Liver (tissue), 9 donors: ENCODE results near the gene IRF4. TPM values are rescaled to one million over a fixed set of nuclear protein-coding genes. Genes with fewer than 3 reads are reported as not detected.

Experiments
- DNase-seq: peaks from one replicate; pipeline ENCODE4 v3.0.0-alpha.2; 2017; ENCODE audit warnings: low spot score
- H3K27ac ChIP-seq, 2 donors: one replicate each; pipeline ENCODE4 v1.7.0; 2013; ENCODE audit warnings: inconsistent platforms in 2 of 2, low read length in 2 of 2, control low read depth in 1 of 2, low read depth in 1 of 2, mild to moderate bottlenecking in 1 of 2
- H3K27me3 ChIP-seq, 4 donors: one replicate each; pipeline versions ENCODE4 v1.6.1 to v1.7.0; 2013; ENCODE audit warnings: low read length in 3 of 4, inconsistent platforms in 1 of 4, mild to moderate bottlenecking in 1 of 4, moderate library complexity in 1 of 4; ENCODE audit not compliant: control insufficient read depth in 4 of 4, insufficient read depth in 4 of 4
- H3K36me3 ChIP-seq, 4 donors: one replicate each; pipeline versions ENCODE4 v1.6.1 to v1.7.0; 2013; ENCODE audit warnings: low read length in 3 of 4, mild to moderate bottlenecking in 3 of 4, low read depth in 1 of 4, moderate library complexity in 1 of 4; ENCODE audit not compliant: control insufficient read depth in 4 of 4, insufficient read depth in 3 of 4
- H3K4me1 ChIP-seq, 4 donors: one replicate each; pipeline versions ENCODE4 v1.6.1 to v1.7.0; 2013; ENCODE audit warnings: low read length in 3 of 4, mild to moderate bottlenecking in 3 of 4, moderate library complexity in 1 of 4; ENCODE audit not compliant: control insufficient read depth in 4 of 4, insufficient read depth in 4 of 4
- H3K4me3 ChIP-seq, 3 donors: one replicate each; pipeline versions ENCODE4 v1.6.1 to v1.7.0; 2013; ENCODE audit warnings: low read length in 3 of 3, control low read depth in 1 of 3, low read depth in 1 of 3, mild to moderate bottlenecking in 1 of 3
- H3K9ac ChIP-seq, 2 donors: one replicate each; pipeline ENCODE4 v1.7.0; 2013; ENCODE audit warnings: low read length in 2 of 2, mild to moderate bottlenecking in 2 of 2, moderate library complexity in 2 of 2, control low read depth in 1 of 2, low read depth in 1 of 2
- H3K9me3 ChIP-seq, 4 donors: one replicate each; pipeline versions ENCODE4 v1.6.1 to v1.7.0; 2013; ENCODE audit warnings: low read length in 3 of 4; ENCODE audit not compliant: control insufficient read depth in 4 of 4
- CTCF ChIP-seq: fragments of 150-350 bp; IDR thresholded peaks from 2 replicates; pipeline ENCODE4 v1.5.1; 2017; ENCODE audit warnings: improper control_type of control experiment, low read depth, low read length; ENCODE audit not compliant: missing input control
- EGR1 ChIP-seq, 2 donors: IDR thresholded peaks; 2 replicates each; pipeline ENCODE4 v1.6.1; 2016 to 2018; ENCODE audit warnings: antibody characterized with exemption in 2 of 2, low read depth in 2 of 2
- FOXA1 ChIP-seq: IDR thresholded peaks from 2 replicates; pipeline ENCODE4 v1.6.1; 2016; ENCODE audit warnings: antibody characterized with exemption
- FOXA2 ChIP-seq: IDR thresholded peaks from 2 replicates; pipeline ENCODE4 v1.6.1; 2016; ENCODE audit warnings: antibody characterized with exemption
- GABPA ChIP-seq, 2 donors: IDR thresholded peaks in 1 of 2; conservative IDR thresholded peaks in 1 of 2; 2 replicates each; pipeline ENCODE4 v1.6.1; 2016; ENCODE audit warnings: antibody characterized with exemption in 2 of 2, mild to moderate bottlenecking in 1 of 2, moderate library complexity in 1 of 2
- HNF4A ChIP-seq, 2 donors: conservative IDR thresholded peaks; 2 replicates each; pipeline ENCODE4 v1.6.1; 2016; ENCODE audit warnings: antibody characterized with exemption in 2 of 2, mild to moderate bottlenecking in 2 of 2
- HNF4G ChIP-seq: IDR thresholded peaks from 2 replicates; pipeline ENCODE4 v1.6.1; 2016; ENCODE audit warnings: antibody characterized with exemption
- NR2F2 ChIP-seq: IDR thresholded peaks from 2 replicates; pipeline ENCODE4 v1.6.1; 2016; ENCODE audit warnings: antibody characterized with exemption
- RAD21 ChIP-seq, 2 donors: IDR thresholded peaks; 2 replicates each; pipeline ENCODE4 v1.6.1; 2016; ENCODE audit warnings: antibody characterized with exemption in 2 of 2, mild to moderate bottlenecking in 2 of 2
- REST ChIP-seq: IDR thresholded peaks from 2 replicates; pipeline ENCODE4 v1.6.1; 2016; ENCODE audit warnings: antibody characterized with exemption, mild to moderate bottlenecking
- RXRA ChIP-seq, 2 donors: IDR thresholded peaks; 2 replicates each; pipeline ENCODE4 v1.6.1; 2017 to 2018; ENCODE audit warnings: antibody characterized with exemption in 2 of 2, mild to moderate bottlenecking in 1 of 2
- SP1 ChIP-seq: IDR thresholded peaks from 2 replicates; pipeline ENCODE4 v1.6.1; 2018; ENCODE audit warnings: antibody characterized with exemption, mild to moderate bottlenecking
- TAF1 ChIP-seq: conservative IDR thresholded peaks from 2 replicates; pipeline ENCODE4 v1.6.1; 2016; ENCODE audit warnings: antibody characterized with exemption, mild to moderate bottlenecking
- YY1 ChIP-seq: IDR thresholded peaks from 2 replicates; pipeline ENCODE4 v1.6.1; 2016; ENCODE audit warnings: antibody characterized with exemption, mild to moderate bottlenecking
- ZBTB33 ChIP-seq: IDR thresholded peaks from 2 replicates; pipeline ENCODE4 v1.6.1; 2016; ENCODE audit warnings: antibody characterized with exemption
- WGBS: extraction: QIAGEN DNeasy Blood & Tissue Kit; methylation state at CpG from one replicate; pipeline ENCODE4 v1.1.7; 2013; 5-methylcytosine and 5-hydroxymethylcytosine counted together
- polyA plus RNA-seq, 2 donors: library from polyadenylated mRNA; stranded (reverse) in 1 of 2; unstranded in 1 of 2; fragments of 200-250 nt in 1 of 2; fragments of >200 nt in 1 of 2; fragmentation: Nextera tagmentation in 1 of 2; extraction: Ambion mirVana in 1 of 2; gene quantifications; one replicate each; pipeline versions ENCODE4 v1.2.1 to v1.2.3, GENCODE V29; 2013 to 2015
- total RNA-seq, 2 donors: library from RNA; depleted of rRNA; stranded (reverse); fragments of >200 nt; gene quantifications; one replicate each; pipeline ENCODE4 v1.2.3, GENCODE V29; 2014
- TF ChIP-seq, protein P1 (sequence below): IDR thresholded peaks from 2 replicates; pipeline ENCODE4 v1.6.1; 2016; ENCODE audit warnings: antibody characterized with exemption
- TF ChIP-seq, protein P2 (sequence below): IDR thresholded peaks from 2 replicates; pipeline ENCODE4 v1.6.1; 2016; ENCODE audit warnings: antibody characterized with exemption
- donor health status: healthy.
- donor health status: healthy.
- donor health status: healthy.
- donor health status: healthy.
- donor health status: healthy.

The IRF4 gene
- total and polyA plus RNA-seq, 4 donors: 0.68 to 1.6 (median 1.1) TPM

DNA sequence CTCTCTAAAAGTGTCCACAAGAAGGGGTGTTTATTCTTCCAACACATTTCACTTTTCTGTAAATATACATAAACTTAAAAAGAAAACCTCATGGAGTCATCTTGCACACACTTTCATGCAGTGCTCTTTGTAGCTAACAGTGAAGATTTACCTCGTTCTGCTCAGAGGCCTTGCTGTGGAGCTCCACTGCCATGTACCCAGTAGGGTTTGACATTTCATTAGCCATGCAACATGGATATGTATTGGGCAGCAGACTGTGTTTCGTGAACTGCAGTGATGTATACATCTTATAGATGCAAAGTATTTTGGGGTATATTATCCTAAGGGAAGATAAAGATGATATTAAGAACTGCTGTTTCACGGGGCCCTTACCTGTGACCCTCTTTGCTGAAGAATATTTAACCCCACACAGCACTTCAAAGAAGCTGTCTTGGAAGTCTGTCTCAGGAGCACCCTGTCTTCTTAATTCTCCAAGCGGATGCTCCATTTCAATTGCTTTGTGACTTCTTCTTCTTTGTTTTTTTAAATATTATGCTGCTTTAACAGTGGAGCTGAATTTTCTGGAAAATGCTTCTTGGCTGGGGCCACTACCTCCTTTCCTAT lies 17.9 kb downstream of the IRF4 start:
- no peak for TF ChIP-seq ZBTB33
- no peak for TF ChIP-seq FOXA1
- no peak for TF ChIP-seq RXRA (IDR thresholded peaks at IDR 0.05)
- TF ChIP-seq YY1: no peak
- TF ChIP-seq RAD21 (IDR thresholded peaks at IDR 0.05): no peak
- no peak for TF ChIP-seq EGR1 (IDR thresholded peaks at IDR 0.05; ENCODE audit: low read depth in 2 of 2)
- TF ChIP-seq, protein P1, sequence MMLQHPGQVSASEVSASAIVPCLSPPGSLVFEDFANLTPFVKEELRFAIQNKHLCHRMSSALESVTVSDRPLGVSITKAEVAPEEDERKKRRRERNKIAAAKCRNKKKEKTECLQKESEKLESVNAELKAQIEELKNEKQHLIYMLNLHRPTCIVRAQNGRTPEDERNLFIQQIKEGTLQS: no peak
- no peak for TF ChIP-seq GABPA (IDR thresholded peaks at IDR 0.05 in 1 of 2, conservative IDR thresholded peaks at IDR 0.05 in 1 of 2)
- no peak for TF ChIP-seq SP1
- no peak for TF ChIP-seq REST
- TF ChIP-seq, protein P2, sequence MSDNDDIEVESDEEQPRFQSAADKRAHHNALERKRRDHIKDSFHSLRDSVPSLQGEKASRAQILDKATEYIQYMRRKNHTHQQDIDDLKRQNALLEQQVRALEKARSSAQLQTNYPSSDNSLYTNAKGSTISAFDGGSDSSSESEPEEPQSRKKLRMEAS: no peak
- TF ChIP-seq NR2F2: no peak
- no peak for TF ChIP-seq TAF1
- TF ChIP-seq CTCF: no peak
- no peak for TF ChIP-seq HNF4G
- TF ChIP-seq FOXA2: no peak
- TF ChIP-seq HNF4A (conservative IDR thresholded peaks at IDR 0.05): no peak
- H3K4me1 ChIP-seq: no peaks in the 10 kb centered on the region
- peaks cover 0 to 5% (median 0%) of the 10 kb centered on the region in 4 donors for H3K9me3 ChIP-seq
- no peak overlapping the region for H3K4me3 ChIP-seq
- H3K27me3 ChIP-seq: peaks cover 0 to 1% (median 0%) of the 10 kb centered on the region in 4 donors
- no peaks in the 10 kb centered on the region for H3K36me3 ChIP-seq
- no peak overlapping the region for H3K9ac ChIP-seq
- DNase-seq: no peak
- 87% methylated on average over 4 of the region's 4 CpGs for WGBS
- H3K27ac ChIP-seq: no peak overlapping the region
